Measurements from ENCODE around the gene MANBA. TPM values are rescaled to one million over a fixed set of nuclear protein-coding genes. Genes with fewer than 3 reads are reported as not detected.

The MANBA gene
- total and polyA plus RNA-seq, 2 of the 13 experiments (the other 11 are each of a cell fraction or from before 2014, with no cell fraction given): 11.7 to 33.3 TPM

DNA sequence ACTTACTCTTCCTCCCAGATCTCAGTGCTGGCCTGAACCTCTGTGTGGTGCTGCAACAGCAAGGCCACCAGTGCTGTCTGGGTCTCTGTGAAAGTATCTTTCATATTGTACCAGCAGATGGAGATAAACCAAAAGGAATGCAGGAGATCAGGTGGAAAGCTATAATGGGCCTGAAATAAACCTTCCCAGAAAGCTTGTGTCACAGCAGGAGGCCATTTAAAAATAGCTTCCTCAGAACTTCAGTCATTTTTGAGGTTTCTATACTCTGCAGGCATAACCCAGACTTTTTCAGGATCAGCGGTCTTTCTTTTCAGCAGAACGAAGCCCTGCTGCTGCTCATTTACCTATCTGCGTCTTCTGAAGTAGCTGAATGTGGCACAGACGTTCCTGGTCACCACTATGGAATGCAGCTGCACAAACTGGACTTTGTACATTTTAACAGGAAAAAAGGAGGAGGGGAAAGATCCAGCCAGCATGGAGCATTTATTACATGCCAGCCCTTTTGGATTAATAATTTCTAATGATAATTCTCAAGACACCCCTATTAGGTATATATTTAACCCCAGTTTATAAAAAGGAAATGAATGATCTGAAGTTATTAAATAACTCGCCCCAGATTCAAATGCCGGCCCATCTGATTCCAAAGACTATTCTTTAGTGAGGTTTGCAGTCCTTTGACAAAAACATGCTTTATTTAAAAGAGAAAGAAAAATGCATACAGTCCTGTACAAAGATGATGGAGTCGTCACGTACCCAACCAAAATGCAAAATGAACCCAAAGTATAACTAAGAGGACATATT lies 139.9 kb downstream of the MANBA start (continued):
- TF ChIP-seq, protein P1, sequence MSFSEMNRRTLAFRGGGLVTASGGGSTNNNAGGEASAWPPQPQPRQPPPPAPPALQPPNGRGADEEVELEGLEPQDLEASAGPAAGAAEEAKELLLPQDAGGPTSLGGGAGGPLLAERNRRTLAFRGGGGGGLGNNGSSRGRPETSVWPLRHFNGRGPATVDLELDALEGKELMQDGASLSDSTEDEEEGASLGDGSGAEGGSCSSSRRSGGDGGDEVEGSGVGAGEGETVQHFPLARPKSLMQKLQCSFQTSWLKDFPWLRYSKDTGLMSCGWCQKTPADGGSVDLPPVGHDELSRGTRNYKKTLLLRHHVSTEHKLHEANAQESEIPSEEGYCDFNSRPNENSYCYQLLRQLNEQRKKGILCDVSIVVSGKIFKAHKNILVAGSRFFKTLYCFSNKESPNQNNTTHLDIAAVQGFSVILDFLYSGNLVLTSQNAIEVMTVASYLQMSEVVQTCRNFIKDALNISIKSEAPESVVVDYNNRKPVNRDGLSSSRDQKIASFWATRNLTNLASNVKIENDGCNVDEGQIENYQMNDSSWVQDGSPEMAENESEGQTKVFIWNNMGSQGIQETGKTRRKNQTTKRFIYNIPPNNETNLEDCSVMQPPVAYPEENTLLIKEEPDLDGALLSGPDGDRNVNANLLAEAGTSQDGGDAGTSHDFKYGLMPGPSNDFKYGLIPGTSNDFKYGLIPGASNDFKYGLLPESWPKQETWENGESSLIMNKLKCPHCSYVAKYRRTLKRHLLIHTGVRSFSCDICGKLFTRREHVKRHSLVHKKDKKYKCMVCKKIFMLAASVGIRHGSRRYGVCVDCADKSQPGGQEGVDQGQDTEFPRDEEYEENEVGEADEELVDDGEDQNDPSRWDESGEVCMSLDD (CRISPR knock-in tag; IDR thresholded peaks at IDR 0.05; ENCODE audit: borderline replicate concordance): no peak
- TF ChIP-seq ZNF747 (CRISPR knock-in tag; IDR thresholded peaks at IDR 0.05; ENCODE audit: borderline replicate concordance): no peak
- TF ChIP-seq, protein P2, sequence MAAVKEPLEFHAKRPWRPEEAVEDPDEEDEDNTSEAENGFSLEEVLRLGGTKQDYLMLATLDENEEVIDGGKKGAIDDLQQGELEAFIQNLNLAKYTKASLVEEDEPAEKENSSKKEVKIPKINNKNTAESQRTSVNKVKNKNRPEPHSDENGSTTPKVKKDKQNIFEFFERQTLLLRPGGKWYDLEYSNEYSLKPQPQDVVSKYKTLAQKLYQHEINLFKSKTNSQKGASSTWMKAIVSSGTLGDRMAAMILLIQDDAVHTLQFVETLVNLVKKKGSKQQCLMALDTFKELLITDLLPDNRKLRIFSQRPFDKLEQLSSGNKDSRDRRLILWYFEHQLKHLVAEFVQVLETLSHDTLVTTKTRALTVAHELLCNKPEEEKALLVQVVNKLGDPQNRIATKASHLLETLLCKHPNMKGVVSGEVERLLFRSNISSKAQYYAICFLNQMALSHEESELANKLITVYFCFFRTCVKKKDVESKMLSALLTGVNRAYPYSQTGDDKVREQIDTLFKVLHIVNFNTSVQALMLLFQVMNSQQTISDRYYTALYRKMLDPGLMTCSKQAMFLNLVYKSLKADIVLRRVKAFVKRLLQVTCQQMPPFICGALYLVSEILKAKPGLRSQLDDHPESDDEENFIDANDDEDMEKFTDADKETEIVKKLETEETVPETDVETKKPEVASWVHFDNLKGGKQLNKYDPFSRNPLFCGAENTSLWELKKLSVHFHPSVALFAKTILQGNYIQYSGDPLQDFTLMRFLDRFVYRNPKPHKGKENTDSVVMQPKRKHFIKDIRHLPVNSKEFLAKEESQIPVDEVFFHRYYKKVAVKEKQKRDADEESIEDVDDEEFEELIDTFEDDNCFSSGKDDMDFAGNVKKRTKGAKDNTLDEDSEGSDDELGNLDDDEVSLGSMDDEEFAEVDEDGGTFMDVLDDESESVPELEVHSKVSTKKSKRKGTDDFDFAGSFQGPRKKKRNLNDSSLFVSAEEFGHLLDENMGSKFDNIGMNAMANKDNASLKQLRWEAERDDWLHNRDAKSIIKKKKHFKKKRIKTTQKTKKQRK (IDR thresholded peaks at IDR 0.05; ENCODE audit: low read length): no peak
- TF ChIP-seq BRD4 (CRISPR knock-in tag; IDR thresholded peaks at IDR 0.05): no peak
- 0 out of 2 replicates have a peak, but pooled peaks have one; percentile 21 for TF ChIP-seq GATAD1 (CRISPR knock-in tag; IDR thresholded peaks at IDR 0.05)
- TF ChIP-seq ZNF770 (CRISPR knock-in tag; IDR thresholded peaks at IDR 0.05): no peak
- no peak for TF ChIP-seq MED8 (CRISPR knock-in tag; IDR thresholded peaks at IDR 0.05; ENCODE audit: insufficient replicate concordance)
- no peak for TF ChIP-seq ZNF782 (CRISPR knock-in tag; IDR thresholded peaks at IDR 0.05; ENCODE audit: borderline replicate concordance)
- TF ChIP-seq ZNF468 (CRISPR knock-in tag; IDR thresholded peaks at IDR 0.05): no peak
- TF ChIP-seq MIER3 (CRISPR knock-in tag; IDR thresholded peaks at IDR 0.05; ENCODE audit: borderline replicate concordance): peak; percentile 67; the same call in 1 of the 2 replicates
- no peak for TF ChIP-seq HNRNPLL (IDR thresholded peaks at IDR 0.05; ENCODE audit: low read depth, low read length, poor library complexity, severe bottlenecking)
- peak; percentile 96 for TF ChIP-seq TEAD3 (CRISPR knock-in tag; optimal IDR thresholded peaks at IDR 0.05; ENCODE audit: borderline replicate concordance)
- TF ChIP-seq NPAS2 (CRISPR knock-in tag; IDR thresholded peaks at IDR 0.05; ENCODE audit: borderline replicate concordance): no peak
- no peak for TF ChIP-seq ZNF558 (CRISPR knock-in tag; IDR thresholded peaks at IDR 0.05; ENCODE audit: borderline replicate concordance)
- no peak for TF ChIP-seq ZKSCAN1 (IDR thresholded peaks at IDR 0.05; ENCODE audit: low read length)
- TF ChIP-seq KLF16 (CRISPR knock-in tag; IDR thresholded peaks at IDR 0.05): peak in 1 of 2 experiments; percentile 33; a peak in 1 of 4 replicates
- TF ChIP-seq NFIC (IDR thresholded peaks at IDR 0.05; ENCODE audit: low read length): peak; percentile 39; the same call in 1 of the 2 replicates
- peak; percentile 82 for TF ChIP-seq SMC3 (IDR thresholded peaks at IDR 0.05; ENCODE audit: low read length)
